DND-41 (cell line): ENCODE data around the gene ZNF594.
A peak's percentile ranks its signal among the peaks of the same experiment; 100 is the strongest.

Source experiments
- EZH2 ChIP-seq: IDR thresholded peaks from 3 replicates; pipeline ENCODE4 v1.6.1; 2012; ENCODE audit warnings: borderline replicate concordance, low read depth, mild to moderate bottlenecking, moderate library complexity, low read length, inconsistent platforms; ENCODE audit not compliant: severe bottlenecking
- TF ChIP-seq, protein P1 (sequence below): IDR thresholded peaks from 2 replicates; pipeline ENCODE4 v1.5.1; 2012; ENCODE audit warnings: borderline replicate concordance, low read length, moderate library complexity, mild to moderate bottlenecking; ENCODE audit not compliant: poor library complexity, severe bottlenecking; ENCODE audit errors: extremely low read depth

DNA sequence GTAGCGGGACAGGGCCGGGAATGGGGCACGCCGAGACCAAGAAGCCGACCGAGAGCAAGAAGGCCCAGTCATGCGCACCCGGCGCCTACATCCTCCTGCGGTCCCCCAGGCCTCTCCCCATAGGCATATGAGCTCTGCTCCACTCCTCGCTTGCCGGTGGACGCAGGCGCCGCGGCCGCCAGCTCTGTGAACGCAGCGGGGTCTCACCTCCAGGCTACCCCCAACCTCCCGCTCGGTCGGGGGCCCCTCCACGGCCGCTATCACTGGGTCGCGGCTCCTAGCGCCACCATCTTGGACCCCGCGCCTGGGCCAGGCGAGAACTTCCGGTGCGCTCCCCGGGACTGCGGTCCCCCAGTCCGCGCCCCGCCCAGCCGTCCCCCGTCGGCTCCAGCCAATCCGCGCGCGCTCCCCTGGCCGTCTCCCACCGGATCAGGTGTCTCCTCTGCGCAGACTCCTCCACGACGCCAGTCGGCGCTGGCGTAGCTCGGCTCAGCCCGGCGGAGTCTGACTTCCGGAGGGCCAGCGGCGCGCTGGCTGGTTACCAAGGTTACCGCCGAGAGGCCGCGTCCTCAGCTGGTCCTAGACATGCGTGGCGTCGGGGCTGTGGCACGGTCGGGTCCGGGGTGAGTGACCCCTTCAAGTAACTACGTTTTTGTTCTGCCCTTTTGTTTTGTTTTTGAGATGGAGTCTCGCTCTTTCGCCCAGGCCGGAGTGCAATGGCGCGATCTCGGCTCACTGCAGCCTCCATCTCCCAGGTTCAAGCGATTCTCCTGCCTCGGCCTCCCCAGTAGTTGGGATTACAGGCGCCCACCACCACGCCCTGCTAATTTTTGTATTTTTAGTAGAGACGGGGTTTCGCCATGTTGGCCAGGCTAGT is at the start of gene ZNF594:
- TF ChIP-seq, protein P1, sequence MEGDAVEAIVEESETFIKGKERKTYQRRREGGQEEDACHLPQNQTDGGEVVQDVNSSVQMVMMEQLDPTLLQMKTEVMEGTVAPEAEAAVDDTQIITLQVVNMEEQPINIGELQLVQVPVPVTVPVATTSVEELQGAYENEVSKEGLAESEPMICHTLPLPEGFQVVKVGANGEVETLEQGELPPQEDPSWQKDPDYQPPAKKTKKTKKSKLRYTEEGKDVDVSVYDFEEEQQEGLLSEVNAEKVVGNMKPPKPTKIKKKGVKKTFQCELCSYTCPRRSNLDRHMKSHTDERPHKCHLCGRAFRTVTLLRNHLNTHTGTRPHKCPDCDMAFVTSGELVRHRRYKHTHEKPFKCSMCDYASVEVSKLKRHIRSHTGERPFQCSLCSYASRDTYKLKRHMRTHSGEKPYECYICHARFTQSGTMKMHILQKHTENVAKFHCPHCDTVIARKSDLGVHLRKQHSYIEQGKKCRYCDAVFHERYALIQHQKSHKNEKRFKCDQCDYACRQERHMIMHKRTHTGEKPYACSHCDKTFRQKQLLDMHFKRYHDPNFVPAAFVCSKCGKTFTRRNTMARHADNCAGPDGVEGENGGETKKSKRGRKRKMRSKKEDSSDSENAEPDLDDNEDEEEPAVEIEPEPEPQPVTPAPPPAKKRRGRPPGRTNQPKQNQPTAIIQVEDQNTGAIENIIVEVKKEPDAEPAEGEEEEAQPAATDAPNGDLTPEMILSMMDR: peak; percentile 96
- TF ChIP-seq EZH2: no peak
